Measurements from ENCODE around the gene DNAJC3.
"Not testable (repeated sequence)": the region's sequence is repeated elsewhere in the genome, so short reads cannot be mapped to it uniquely, and the experiment has no call there.

DNAJC3 gene

DNA sequence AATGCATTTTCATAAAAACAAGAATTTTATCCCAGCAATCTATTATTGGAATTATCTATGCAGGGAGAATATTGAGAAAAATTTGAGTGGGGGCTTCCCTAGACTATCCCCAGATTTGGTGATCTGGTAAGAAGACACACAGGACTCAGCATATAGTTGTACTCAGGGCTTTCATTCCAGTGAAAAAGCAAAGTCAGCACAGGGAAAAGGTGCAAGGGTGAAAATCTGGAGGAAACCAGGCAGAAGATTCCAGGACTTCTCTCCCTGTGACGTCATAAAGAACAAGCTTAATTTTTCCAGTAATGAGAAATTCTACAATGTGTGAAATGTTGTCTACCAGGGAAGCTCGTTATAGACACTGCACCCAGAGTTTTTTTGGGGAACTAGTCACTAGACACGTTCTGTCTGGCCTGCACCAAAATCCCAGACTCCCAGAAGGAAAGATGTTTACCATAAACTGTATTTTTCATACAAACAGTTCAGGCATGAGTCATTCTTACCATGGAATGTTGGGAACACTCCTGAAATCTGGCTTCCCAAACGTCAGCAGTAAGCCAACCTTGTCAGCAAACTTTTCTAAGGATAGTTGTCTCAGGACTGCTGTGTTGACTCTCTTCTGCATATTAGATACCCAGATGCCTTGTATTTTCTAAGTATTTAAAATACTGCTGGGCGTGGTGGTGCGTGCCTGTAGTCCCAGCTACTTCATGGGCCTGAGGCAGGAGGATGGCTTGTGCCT lies 107.4 kb downstream of the DNAJC3 start:
- DNase-seq: peak; percentile 88

GRCh38 chr13:95784900-95785290 lies 108.0 kb downstream of the DNAJC3 start:
- DNase-seq: peak; percentile 50

DNA sequence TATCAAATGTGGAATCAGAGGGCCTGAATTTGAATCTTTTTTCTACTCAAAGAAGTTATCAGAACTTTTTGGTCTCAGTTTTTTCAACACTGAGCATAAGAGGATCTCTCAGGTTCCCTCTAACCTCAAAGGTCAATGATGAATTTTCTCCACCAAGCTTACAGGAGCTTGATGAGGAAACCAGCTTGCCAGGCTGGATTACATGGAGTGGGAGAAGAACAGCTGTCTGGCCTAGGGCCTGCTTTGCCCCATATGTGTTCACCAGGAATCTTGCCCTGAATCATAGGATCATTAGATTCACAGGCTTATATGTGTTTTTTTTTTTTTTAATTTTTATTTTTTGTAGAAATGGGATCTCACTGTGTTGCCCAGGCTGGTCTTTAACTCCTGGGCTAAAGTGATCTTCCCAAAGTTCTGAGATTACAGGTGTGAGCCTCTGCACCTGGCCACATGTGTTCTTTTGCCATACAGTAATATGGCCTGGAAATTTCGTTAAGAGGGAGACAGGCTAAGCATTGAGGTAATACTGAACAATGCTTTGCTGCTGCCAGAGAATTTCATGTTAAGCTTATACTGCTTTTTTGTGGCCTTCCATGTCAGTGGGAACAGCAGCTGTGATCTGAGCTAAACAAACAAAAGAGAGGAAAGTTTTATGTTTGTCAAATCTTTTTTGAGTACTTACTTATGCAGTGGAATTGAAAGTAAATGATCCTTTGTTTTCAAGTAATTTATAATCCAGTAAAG lies 110.6 kb downstream of the DNAJC3 start:
- DNase-seq: no peak

- no peak for DNase-seq
Observed at GRCh38 chr13:95788100-95788463, 111.1 kb downstream of the DNAJC3 start.

GRCh38 chr13:95789315-95789714 lies 112.4 kb downstream of the DNAJC3 start:
- not testable (repeated sequence) for DNase-seq

DNA sequence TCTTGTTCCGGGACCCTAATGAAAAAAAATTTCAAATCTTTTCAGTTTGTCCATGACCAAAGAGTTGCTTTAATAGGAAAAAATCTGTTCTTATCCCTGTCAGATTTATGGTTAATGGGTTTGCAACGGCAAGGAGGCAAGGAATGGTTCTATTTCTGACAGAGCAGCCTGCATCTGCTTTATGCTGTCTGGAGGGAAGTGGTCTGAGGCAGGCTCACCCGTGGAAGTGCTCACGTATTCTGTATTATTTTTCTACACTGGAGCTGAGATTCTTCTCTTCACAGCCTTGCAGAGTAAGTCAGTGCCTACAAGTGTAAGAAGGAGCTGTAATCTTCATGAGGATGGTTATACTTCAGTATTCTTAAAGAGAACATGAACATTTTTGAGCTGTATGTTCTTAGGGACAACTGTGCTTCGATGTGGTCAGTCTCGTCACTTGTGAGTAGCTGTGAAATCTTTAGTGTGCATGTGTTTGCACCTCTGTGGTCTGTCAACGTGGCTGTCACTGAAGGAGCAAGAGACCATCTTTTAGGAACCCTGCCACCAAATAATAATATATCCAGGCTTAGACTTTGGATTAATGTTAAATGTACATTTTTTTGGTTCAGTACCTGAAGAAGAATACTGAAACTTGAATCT lies 114.3 kb downstream of the DNAJC3 start:
- no peak for DNase-seq

DNA sequence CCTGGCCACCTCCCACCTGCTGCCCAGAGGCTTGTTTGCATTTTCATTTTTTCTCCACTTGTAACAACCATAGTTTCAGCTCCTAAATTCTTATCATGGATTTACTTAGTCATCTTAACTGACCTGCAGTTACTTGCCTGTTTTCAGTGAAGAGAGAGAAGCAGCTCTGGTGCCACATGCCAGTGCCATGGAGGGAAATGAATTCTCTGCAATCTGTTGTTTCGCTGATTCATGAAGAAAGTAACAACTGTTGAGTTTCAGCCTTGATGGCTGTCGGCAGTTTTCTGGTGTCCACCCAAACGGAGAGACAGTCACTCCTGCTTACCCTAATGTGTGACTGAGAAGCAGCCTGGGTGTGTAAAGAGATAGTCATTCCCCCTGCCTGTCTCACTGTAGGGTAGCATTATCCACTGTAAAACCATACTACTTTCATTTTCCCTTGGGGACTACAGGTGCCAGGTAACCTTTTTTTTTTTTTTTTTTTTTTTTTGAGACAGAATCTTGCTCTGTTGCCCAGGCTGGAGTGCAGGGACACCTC lies 116.1 kb downstream of the DNAJC3 start:
- no peak for DNase-seq

GRCh38 chr13:95793781-95794180 lies 116.8 kb downstream of the DNAJC3 start:
- peak; percentile 4 for DNase-seq

DNA sequence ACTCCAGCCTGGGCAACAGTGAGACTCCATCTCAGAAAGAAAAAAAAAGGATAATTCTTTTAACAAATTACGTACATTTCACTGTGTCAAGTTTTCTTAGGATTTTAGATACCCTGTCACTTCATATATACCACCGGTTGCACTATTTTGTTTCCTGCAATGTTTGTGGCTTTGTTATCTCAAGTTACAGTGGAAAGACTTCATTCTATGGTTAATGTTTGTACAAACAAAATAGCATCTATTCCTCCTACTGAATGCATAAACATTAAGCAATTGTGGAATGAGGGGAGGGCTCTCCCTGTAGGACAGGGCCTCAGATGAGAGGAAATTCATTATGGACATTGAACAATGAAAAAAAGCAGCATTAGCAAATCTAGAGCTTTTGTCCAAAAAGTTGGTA lies 120.1 kb downstream of the DNAJC3 start:
- DNase-seq: no peak

GRCh38 chr13:95800436-95800835 lies 123.5 kb downstream of the DNAJC3 start:
- no peak for DNase-seq

DNA sequence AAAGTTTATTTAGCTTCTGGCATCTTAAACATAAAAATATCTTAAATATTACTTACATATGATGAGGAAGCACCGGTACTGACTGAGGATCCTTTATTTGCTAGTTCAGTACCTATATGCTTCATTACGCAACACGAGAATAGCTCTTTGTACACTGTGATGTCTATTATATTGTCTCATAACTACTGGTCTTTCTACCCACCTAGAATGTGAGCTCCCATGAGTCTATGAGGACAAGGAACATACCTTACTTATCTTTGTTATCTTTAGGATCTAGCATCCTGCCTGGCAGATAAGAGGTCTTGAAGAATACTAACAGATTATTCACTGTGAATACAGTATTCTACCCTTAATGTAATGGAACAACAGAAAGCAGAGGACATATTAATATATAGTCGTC lies 124.9 kb downstream of the DNAJC3 start:
- DNase-seq: no peak

- no peak for DNase-seq
Observed at GRCh38 chr13:95805921-95806320, 129.0 kb downstream of the DNAJC3 start.

DNA sequence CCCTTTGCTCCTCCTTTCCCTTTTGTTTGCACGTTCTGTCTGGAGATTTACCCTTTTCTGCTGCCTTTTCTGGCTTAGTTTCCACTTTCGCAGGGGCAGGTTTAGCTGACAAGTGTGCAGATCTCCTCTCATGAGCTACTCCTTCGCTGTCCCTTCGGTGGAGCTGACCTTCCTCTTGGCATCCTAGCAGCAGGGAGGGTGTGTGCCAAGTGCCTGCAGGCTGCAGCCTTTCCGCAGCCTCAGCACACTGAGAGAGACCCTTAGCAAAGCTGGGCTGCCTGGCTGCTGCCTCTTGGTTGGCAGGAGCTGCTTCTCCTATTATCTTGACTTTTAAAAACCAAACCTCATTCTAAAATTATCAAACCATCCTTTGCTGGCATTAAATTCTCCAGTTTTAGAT lies 132.5 kb downstream of the DNAJC3 start:
- DNase-seq: no peak

DNA sequence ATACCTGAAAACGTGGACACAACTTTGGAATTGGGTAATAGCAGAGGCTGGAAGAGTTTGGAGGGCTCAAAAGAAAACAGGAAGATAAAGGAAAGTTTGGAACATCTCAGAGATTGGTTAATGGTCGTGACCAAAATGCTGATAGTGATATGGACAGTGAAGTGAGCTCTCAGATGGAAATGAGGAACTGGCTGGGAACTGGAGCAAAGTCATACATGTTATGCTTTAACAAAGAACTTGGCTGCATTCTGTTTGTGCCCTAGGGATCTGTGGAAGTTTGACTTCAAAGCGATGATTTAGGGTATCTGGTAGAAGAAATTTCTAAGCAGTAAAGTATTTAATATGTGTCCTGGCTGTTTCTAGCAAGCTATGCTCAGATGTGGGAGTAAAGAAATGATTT lies 136.2 kb downstream of the DNAJC3 start:
- DNase-seq: no peak

- DNase-seq: no peak
Observed at GRCh38 chr13:95814495-95814894, 137.6 kb downstream of the DNAJC3 start.

GRCh38 chr13:95822303-95822702 lies 145.4 kb downstream of the DNAJC3 start:
- DNase-seq: no peak

- DNase-seq: no peak
Observed at GRCh38 chr13:95833126-95833525, 156.2 kb downstream of the DNAJC3 start.

DNA sequence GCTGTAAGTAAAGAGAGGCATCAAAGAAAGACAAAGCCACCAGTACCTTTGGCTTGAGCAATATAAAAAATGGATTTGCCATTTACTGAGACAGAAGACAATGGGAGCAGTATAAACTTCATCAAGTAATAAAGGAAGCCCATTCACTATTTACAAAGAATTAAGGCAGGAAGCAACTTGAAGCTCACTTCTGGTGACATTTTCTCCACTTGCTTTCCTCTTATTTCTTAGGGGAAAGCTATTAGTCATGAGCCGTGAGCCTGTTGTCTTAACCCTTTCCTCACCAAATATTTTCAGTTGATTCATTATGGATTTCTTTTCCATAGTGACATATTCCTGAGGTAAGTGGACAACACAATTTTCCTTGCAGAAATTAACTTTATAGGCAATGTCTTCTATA lies 156.8 kb downstream of the DNAJC3 start:
- peak; percentile 18 for DNase-seq

GRCh38 chr13:95834134-95834765 lies 157.3 kb downstream of the DNAJC3 start:
- DNase-seq: peak; percentile 67

DNA sequence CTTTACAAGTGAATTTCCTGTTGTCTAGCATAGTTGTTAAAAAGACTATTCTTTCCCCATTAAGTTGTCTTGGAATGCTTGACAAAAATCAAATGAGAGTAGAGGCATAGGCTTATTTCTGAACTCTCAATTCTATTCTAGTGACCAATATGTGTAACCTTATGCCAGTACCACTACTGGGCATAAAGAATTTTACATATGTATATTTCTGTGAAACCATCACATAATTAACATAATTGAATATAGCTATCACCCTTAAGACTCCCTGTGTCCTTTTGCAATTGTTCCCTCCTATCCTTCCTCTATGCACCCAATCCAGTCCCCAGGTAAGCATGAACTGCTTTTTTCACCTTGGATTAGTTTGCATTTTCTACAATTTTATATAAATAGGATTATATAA lies 165.0 kb downstream of the DNAJC3 start:
- DNase-seq: no peak

DNA sequence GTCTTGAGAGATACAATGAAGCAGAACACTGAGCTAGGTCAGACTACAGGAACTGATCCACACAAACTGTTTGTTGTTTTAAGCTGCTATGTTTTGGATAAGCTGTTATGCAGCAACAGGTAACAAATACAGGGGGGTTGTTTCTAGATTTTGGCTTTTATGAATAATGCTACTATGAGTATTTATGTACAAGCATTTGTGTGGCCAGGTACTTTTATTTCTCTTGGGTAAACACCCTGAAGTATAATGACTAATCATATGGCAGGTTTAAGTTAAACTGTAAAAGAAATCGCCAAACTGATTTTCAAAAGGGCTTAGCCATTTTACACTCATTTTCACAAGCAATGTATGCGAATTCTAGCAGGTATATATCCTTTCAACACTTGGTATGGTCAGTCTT lies 166.0 kb downstream of the DNAJC3 start:
- DNase-seq: no peak
